GM21367 (cell line): ENCODE measurements around the gene TRIM22.
"Not testable (repeated sequence)": the region's sequence is repeated elsewhere in the genome, so short reads cannot be mapped to it uniquely, and the experiment has no call there.

Source experiments
- ATAC-seq: cut with Tn5 transposase; IDR thresholded peaks from one replicate; pipeline ENCODE4 v1.9.1; 2021; ENCODE audit not compliant: unreplicated experiment

Gene TRIM22

GRCh38 chr11:5689551-5689983, at the start of gene TRIM22:
TSS of gene TRIM22 (plus strand) at chr11:5689790. CDS start at chr11:5696233, 6,443 bp downstream.
- peak; percentile 79 for ATAC-seq

- no peak for ATAC-seq
Measured at GRCh38 chr11:5639953-5640352, 49.6 kb upstream of the TRIM22 start.

GRCh38 chr11:5643585-5643984, 46.0 kb upstream of the TRIM22 start:
- no peak for ATAC-seq

GRCh38 chr11:5646139-5646538, 43.5 kb upstream of the TRIM22 start:
- no peak for ATAC-seq

GRCh38 chr11:5655474-5655873, 34.1 kb upstream of the TRIM22 start:
- no peak for ATAC-seq

- not testable (repeated sequence) for ATAC-seq
Measured at GRCh38 chr11:5656956-5657355, 32.6 kb upstream of the TRIM22 start.

GRCh38 chr11:5658318-5658717, 31.3 kb upstream of the TRIM22 start:
- no peak for ATAC-seq

- ATAC-seq: no peak
Measured at GRCh38 chr11:5663511-5663910, 26.1 kb upstream of the TRIM22 start.

- no peak for ATAC-seq
Measured at GRCh38 chr11:5665051-5665570, 24.5 kb upstream of the TRIM22 start.

- ATAC-seq: no peak
Measured at GRCh38 chr11:5665746-5666401, 23.7 kb upstream of the TRIM22 start.

- no peak for ATAC-seq
Measured at GRCh38 chr11:5666402-5666793, 23.2 kb upstream of the TRIM22 start.

- no peak for ATAC-seq
Measured at GRCh38 chr11:5671831-5672230, 17.8 kb upstream of the TRIM22 start.

GRCh38 chr11:5674391-5674790, 15.2 kb upstream of the TRIM22 start:
- no peak for ATAC-seq

GRCh38 chr11:5679811-5680210, 9.8 kb upstream of the TRIM22 start:
- no peak for ATAC-seq

GRCh38 chr11:5682890-5683441, 6.6 kb upstream of the TRIM22 start:
- ATAC-seq: not testable (repeated sequence)

- ATAC-seq: not testable (repeated sequence)
Measured at GRCh38 chr11:5683620-5684019, 6.0 kb upstream of the TRIM22 start.

GRCh38 chr11:5684036-5684645, 5.4 kb upstream of the TRIM22 start:
- no peak for ATAC-seq

GRCh38 chr11:5684646-5685362, 4.8 kb upstream of the TRIM22 start, which contains the start of gene TRIM5:
TSS of gene TRIM5 (minus strand) at chr11:5685074. CDS start at chr11:5680177, 4,897 bp downstream.
- ATAC-seq: peak; percentile 62

GRCh38 chr11:5686426-5686825, 3.2 kb upstream of the TRIM22 start:
- no peak for ATAC-seq

GRCh38 chr11:5688482-5688881, 1.1 kb upstream of the TRIM22 start:
- no peak for ATAC-seq

- ATAC-seq: no peak
Measured at GRCh38 chr11:5690216-5690615, 626 bp downstream of the TRIM22 start.
